ENCODE measurements around the gene GFRA3.
A peak's percentile ranks its signal among the peaks of the same experiment; 100 is the strongest.
"Not testable (repeated sequence)": the region's sequence is repeated elsewhere in the genome, so short reads cannot be mapped to it uniquely, and the experiment has no call there.

The GFRA3 gene, protein sequence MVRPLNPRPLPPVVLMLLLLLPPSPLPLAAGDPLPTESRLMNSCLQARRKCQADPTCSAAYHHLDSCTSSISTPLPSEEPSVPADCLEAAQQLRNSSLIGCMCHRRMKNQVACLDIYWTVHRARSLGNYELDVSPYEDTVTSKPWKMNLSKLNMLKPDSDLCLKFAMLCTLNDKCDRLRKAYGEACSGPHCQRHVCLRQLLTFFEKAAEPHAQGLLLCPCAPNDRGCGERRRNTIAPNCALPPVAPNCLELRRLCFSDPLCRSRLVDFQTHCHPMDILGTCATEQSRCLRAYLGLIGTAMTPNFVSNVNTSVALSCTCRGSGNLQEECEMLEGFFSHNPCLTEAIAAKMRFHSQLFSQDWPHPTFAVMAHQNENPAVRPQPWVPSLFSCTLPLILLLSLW

DNA sequence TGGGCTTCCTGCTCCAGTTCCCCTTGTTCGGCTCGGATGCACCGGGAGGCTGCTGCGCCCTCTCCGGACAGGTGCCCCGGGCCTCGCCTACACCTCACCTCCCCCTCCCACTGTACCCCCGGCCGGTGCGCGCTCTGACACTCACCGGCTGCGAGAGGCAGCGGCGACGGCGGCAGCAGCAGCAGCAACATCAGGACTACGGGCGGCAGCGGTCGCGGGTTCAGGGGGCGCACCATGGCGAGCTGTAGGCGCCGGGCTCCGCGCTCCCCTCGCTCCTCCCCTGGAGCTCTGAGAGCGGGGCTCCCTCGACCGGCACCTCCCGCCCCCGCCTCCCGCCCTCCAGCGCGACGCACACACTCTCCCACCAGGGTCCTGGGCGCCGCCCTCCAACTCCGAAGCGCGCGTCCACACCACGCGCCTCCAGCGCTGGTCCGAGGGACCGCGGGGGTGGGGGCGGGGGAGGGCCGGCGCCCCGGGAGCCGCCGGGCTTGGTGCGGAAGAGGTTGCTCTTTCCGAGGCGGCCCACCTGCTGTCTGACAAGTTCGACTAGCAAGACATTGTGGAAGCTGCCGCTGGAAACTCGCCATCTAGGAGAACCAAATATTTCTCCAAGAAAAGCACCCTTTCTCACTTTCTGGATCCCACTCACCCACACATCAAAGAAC, at the start of gene GFRA3:
GFRA3 (minus strand) TSS at position 433 of the 665 bp plus-strand sequence; CDS start at position 236, 197 bp downstream.
- no peaks in the 10 kb centered on the region for H3K79me2 ChIP-seq (ENCODE audit: control insufficient read depth, low read length)
- peak within 1 kb of the TSS; percentile 33 for H3K4me3 ChIP-seq (ENCODE audit: low read length)
- no peaks in the 10 kb centered on the region for H3K9me2 ChIP-seq (replicated peaks; ENCODE audit: control insufficient read depth, low read length)
- TF ChIP-seq, protein P1, sequence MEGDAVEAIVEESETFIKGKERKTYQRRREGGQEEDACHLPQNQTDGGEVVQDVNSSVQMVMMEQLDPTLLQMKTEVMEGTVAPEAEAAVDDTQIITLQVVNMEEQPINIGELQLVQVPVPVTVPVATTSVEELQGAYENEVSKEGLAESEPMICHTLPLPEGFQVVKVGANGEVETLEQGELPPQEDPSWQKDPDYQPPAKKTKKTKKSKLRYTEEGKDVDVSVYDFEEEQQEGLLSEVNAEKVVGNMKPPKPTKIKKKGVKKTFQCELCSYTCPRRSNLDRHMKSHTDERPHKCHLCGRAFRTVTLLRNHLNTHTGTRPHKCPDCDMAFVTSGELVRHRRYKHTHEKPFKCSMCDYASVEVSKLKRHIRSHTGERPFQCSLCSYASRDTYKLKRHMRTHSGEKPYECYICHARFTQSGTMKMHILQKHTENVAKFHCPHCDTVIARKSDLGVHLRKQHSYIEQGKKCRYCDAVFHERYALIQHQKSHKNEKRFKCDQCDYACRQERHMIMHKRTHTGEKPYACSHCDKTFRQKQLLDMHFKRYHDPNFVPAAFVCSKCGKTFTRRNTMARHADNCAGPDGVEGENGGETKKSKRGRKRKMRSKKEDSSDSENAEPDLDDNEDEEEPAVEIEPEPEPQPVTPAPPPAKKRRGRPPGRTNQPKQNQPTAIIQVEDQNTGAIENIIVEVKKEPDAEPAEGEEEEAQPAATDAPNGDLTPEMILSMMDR (IDR thresholded peaks at IDR 0.05; ENCODE audit: low read depth, low read length, poor library complexity, severe bottlenecking): no peak
- TF ChIP-seq EZH2phosphoT487 (IDR thresholded peaks at IDR 0.05; ENCODE audit: borderline replicate concordance, low read length): no peak
- no peaks in the 10 kb centered on the region for H3F3A ChIP-seq (ENCODE audit: control insufficient read depth, insufficient read depth)
- no peaks in the 10 kb centered on the region for H4K20me1 ChIP-seq (ENCODE audit: control insufficient read depth, insufficient read depth, low read depth, low read length)
- no peaks in the 10 kb centered on the region for H3K9me3 ChIP-seq (ENCODE audit: control insufficient read depth, insufficient read depth, low read length)
- H3K36me3 ChIP-seq (ENCODE audit: control insufficient read depth, low read length): no peaks in the 10 kb centered on the region
- no peak within 1 kb of the TSS for H3K27ac ChIP-seq (ENCODE audit: low read depth, low read length)
- H3K4me2 ChIP-seq (ENCODE audit: low read length): peak within 1 kb of the TSS; percentile 53
- peaks cover 5% of the 10 kb centered on the region; the same call in 1 of the 2 replicates for H3K27me3 ChIP-seq (ENCODE audit: control insufficient read depth, low read length)
- H3K4me1 ChIP-seq (ENCODE audit: control insufficient read depth, low read length): no peaks in the 10 kb centered on the region

DNA sequence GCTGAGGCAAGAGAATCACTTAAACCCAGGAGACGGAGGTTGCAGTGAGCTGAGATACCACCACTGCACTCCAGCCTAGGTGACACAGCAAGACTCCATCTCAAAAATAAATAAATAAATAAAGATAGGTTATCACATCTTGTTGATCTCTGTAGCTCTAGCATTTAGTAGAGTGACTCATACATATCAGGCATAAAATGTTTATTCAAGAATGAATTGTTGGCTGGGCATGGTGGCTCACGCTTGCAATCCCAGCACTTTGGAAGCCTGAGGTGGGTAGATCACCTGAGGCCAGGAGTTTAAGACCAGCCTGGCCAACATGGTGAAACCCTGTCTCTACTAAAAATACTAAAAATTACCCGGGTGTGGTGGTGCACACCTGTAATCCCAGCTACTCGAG, 43.8 kb upstream of the GFRA3 start:
- not testable (repeated sequence) for H3F3A ChIP-seq (ENCODE audit: control insufficient read depth, insufficient read depth); H3K4me2 ChIP-seq (ENCODE audit: low read length); H4K20me1 ChIP-seq (ENCODE audit: control insufficient read depth, insufficient read depth, low read depth, low read length); H3K9me3 ChIP-seq (ENCODE audit: control insufficient read depth, insufficient read depth, low read length); H3K27me3 ChIP-seq (ENCODE audit: control insufficient read depth, low read length); H3K79me2 ChIP-seq (ENCODE audit: control insufficient read depth, low read length); H3K4me3 ChIP-seq (ENCODE audit: low read length); H3K9me2 ChIP-seq (replicated peaks; ENCODE audit: control insufficient read depth, low read length); H3K4me1 ChIP-seq (ENCODE audit: control insufficient read depth, low read length); H3K27ac ChIP-seq (ENCODE audit: low read depth, low read length)
- peaks cover 31% of the 10 kb centered on the region for H3K36me3 ChIP-seq (ENCODE audit: control insufficient read depth, low read length)

DNA sequence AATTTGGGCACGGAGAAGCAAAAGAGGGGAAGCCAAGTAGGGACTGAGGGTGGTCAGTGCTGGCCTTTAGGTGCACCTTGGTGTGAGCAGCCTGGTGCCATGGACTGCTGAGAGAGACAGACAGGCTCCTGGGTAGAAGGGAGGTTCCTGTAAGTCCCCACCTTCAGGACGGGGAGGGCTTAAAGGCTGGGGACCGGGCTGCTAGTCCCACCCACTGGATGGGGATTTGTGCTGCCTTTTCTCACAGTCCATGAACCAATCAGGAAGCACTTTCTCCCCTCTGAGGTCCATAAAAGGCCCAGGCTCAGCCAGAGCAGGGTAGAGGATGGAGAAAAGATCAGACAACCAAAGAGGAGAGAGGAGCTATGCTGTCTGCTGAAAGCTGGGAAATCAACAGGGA, 41.9 kb upstream of the GFRA3 start:
- Histone ChIP-seq H3K79me2 (ENCODE audit: control insufficient read depth, low read length) (no peaks in the 10 kb centered on the region), H3K36me3 (ENCODE audit: control insufficient read depth, low read length) (peaks cover 36% of the 10 kb centered on the region), H3K4me3 (ENCODE audit: low read length) (no peak overlapping the region), H3K4me2 (ENCODE audit: low read length) (no peak overlapping the region), H3K27ac (ENCODE audit: low read depth, low read length) (no peak overlapping the region), H3F3A (ENCODE audit: control insufficient read depth, insufficient read depth) (no peaks in the 10 kb centered on the region), H4K20me1 (ENCODE audit: control insufficient read depth, insufficient read depth, low read depth, low read length) (no peaks in the 10 kb centered on the region), H3K27me3 (ENCODE audit: control insufficient read depth, low read length) (no peaks in the 10 kb centered on the region), H3K9me3 (ENCODE audit: control insufficient read depth, insufficient read depth, low read length) (no peaks in the 10 kb centered on the region), H3K9me2 (replicated peaks; ENCODE audit: control insufficient read depth, low read length) (no peaks in the 10 kb centered on the region), H3K4me1 (ENCODE audit: control insufficient read depth, low read length) (no peaks in the 10 kb centered on the region)
- TF ChIP-seq, protein P1 (IDR thresholded peaks at IDR 0.05; ENCODE audit: low read depth, low read length, poor library complexity, severe bottlenecking): no peak
- TF ChIP-seq EZH2phosphoT487 (IDR thresholded peaks at IDR 0.05; ENCODE audit: borderline replicate concordance, low read length): no peak

DNA sequence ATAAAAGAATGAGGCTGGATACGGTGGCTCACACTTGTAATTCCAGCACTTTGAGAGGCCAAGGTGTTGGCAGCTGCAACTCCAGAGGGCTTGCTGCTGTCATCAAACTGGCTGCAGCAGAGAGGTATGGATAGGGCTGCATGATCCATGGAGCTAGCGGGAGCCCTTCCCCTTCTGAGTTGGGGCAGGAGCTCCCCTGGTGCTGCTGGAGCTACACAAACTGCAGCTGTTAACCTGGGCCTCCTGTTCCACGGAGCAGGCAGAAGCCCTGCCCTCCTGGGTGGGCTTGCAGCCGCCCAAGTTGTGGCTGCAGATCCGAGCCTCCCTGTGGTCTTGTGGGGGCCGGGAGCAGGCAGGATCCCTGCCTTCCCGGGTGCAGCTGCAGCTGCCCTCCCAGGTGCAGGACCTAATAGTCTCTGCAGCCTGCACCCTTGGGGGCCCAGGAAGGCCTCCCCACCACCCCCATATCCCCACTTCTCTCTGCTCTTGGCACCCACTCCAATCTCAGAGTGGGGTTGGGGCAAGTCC, 41.4 kb upstream of the GFRA3 start:
- no peak overlapping the region for H3K4me3 ChIP-seq (ENCODE audit: low read length)
- H3K4me2 ChIP-seq (ENCODE audit: low read length): no peak overlapping the region
- TF ChIP-seq EZH2phosphoT487 (IDR thresholded peaks at IDR 0.05; ENCODE audit: borderline replicate concordance, low read length): no peak
- TF ChIP-seq, protein P1 (IDR thresholded peaks at IDR 0.05; ENCODE audit: low read depth, low read length, poor library complexity, severe bottlenecking): no peak
- H3K27ac ChIP-seq (ENCODE audit: low read depth, low read length): no peak overlapping the region
- H3F3A ChIP-seq (ENCODE audit: control insufficient read depth, insufficient read depth): no peaks in the 10 kb centered on the region
- H3K4me1 ChIP-seq (ENCODE audit: control insufficient read depth, low read length): no peaks in the 10 kb centered on the region
- no peaks in the 10 kb centered on the region for H3K9me2 ChIP-seq (replicated peaks; ENCODE audit: control insufficient read depth, low read length)
- H3K27me3 ChIP-seq (ENCODE audit: control insufficient read depth, low read length): no peaks in the 10 kb centered on the region
- peaks cover 36% of the 10 kb centered on the region for H3K36me3 ChIP-seq (ENCODE audit: control insufficient read depth, low read length)
- H3K9me3 ChIP-seq (ENCODE audit: control insufficient read depth, insufficient read depth, low read length): no peaks in the 10 kb centered on the region
- H4K20me1 ChIP-seq (ENCODE audit: control insufficient read depth, insufficient read depth, low read depth, low read length): no peaks in the 10 kb centered on the region
- H3K79me2 ChIP-seq (ENCODE audit: control insufficient read depth, low read length): no peaks in the 10 kb centered on the region
